GM06990 (cell line): Measurements from ENCODE around the gene MAP7D2.
"Not testable (repeated sequence)": the region's sequence is repeated elsewhere in the genome, so short reads cannot be mapped to it uniquely, and the experiment has no call there.

Source experiments
- DNase-seq: peaks from one replicate; pipeline ENCODE4 v3.0.0-alpha.2; 2011; ENCODE audit not compliant: insufficient read length; ENCODE audit errors: extremely low read depth
- H3K27me3 ChIP-seq: replicated peaks from 2 replicates; pipeline ENCODE4 v1.6.0; 2011; ENCODE audit warnings: low read length; ENCODE audit not compliant: control insufficient read depth, insufficient read depth
- H3K36me3 ChIP-seq: 2 replicates; pipeline ENCODE4 v1.5.1; 2011; ENCODE audit warnings: low read length; ENCODE audit not compliant: control insufficient read depth, insufficient read depth
- H3K4me3 ChIP-seq: replicated peaks from 2 replicates; pipeline ENCODE4 v1.5.1; 2011; ENCODE audit warnings: low read depth, mild to moderate bottlenecking, control low read depth, low read length
- TF ChIP-seq, protein P1 (sequence below): IDR thresholded peaks from 2 replicates; pipeline ENCODE4 v1.5.1; 2011; ENCODE audit warnings: low read length, control low read depth, mild to moderate bottlenecking, inconsistent platforms; ENCODE audit not compliant: insufficient read depth, poor library complexity, severe bottlenecking

MAP7D2 gene

DNA sequence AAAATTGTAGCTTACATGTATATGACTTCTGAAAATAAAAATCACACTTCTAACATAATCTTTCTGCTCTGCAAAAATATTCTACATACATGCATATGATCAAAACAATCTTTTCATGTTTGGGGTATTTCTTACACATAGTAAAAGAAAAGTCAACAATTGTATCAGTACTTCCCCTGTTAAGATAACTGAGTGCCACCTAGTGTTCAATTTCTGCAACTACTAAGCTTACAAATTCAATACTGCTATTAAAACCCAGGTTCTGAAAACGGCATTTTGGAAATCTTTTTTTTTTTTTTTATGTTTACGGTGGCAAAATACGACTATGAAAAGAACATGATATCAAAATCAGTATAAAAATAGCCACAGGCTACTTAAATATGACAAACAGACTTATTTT lies 10.7 kb upstream of the MAP7D2 start:
- TF ChIP-seq, protein P1, sequence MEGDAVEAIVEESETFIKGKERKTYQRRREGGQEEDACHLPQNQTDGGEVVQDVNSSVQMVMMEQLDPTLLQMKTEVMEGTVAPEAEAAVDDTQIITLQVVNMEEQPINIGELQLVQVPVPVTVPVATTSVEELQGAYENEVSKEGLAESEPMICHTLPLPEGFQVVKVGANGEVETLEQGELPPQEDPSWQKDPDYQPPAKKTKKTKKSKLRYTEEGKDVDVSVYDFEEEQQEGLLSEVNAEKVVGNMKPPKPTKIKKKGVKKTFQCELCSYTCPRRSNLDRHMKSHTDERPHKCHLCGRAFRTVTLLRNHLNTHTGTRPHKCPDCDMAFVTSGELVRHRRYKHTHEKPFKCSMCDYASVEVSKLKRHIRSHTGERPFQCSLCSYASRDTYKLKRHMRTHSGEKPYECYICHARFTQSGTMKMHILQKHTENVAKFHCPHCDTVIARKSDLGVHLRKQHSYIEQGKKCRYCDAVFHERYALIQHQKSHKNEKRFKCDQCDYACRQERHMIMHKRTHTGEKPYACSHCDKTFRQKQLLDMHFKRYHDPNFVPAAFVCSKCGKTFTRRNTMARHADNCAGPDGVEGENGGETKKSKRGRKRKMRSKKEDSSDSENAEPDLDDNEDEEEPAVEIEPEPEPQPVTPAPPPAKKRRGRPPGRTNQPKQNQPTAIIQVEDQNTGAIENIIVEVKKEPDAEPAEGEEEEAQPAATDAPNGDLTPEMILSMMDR = peak; percentile 14
- not testable (repeated sequence) for H3K36me3 ChIP-seq, DNase-seq

DNA sequence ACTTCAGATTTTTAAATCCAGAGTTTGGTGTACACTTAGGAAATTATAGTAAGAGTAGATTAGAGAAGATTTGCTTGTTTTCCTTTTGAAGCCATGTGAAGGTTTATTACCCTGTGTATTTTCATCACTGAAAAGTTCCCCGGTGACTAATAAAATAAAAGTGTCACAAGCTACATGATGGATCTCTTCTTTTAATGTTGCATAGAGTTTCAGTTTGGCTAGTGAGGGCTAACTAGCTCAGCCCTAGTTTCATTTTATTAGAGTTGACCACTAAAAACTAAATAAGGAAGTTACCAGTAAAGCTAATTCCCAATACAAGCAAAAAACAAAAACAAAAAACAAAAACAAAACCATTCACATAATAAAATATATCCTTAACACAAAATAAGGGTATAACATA lies 10.1 kb upstream of the MAP7D2 start:
- not testable (repeated sequence) for H3K4me3 ChIP-seq, DNase-seq, H3K36me3 ChIP-seq, H3K27me3 ChIP-seq

More for the DNA sequence above, 10.7 kb upstream of the MAP7D2 start:
- H3K4me3 ChIP-seq, H3K27me3 ChIP-seq: not testable (repeated sequence)

DNA sequence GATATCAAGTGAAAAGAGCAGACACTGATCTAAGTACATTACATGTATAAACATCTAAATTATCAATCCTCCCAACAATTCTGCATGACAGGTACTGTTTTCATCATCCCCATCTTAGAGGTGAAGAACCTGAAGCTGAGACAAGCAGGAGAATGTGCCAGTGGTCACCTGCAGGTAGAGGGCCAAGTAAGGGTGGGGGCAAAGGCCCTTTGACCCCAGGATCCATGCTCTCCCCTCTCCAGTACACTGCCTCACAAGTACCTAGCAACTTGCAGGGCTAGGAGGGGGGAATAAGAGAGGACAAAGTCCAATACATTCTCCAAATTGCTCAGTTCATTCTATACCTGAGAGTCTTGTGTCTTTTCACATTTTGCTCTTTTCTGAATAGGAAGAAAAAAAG lies 8.3 kb upstream of the MAP7D2 start:
- Histone ChIP-seq H3K36me3 (peaks cover 3% of the 10 kb centered on the region), H3K4me3 (no peak overlapping the region), H3K27me3 (no peaks in the 10 kb centered on the region)
- TF ChIP-seq, protein P1 = no peak
- DNase-seq = no peak

DNA sequence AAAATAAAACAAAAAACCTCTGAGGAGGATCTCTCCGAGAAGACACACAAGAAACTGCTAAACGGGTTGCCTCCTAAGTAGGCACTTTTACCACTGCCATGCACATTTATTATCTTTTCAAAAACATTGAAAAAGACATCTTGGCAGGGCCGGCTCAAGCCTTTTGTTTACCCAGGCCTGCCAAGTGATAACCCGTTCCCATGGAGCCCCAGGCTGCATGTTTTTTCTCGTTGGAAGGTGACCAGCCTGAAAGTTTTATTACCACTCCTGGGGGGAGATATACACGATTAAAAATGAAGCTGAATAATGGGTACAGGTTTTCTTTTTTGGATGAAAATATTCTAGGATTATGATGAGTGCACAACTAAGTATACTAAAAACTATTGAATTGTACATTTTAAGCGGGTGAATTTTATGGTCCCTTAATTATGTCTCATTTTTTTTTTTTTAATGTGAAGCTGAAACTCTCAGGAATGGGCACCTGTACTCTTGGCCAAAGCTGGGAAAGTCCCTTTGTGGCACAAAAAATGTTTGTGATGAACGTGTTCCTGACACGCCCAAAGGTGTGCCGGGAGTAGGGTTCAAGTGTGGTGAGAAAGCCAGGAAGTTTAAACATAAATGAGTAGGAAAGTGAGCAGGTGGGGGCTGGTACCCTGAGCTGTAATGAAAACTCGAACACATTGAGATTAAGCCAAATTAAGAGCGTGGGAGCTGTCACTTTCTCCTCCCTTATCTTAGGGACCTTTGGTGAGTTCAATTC lies 1.5 kb upstream of the MAP7D2 start:
- TF ChIP-seq, protein P1 = no peak
- no peak for DNase-seq
- Histone ChIP-seq H3K4me3 (no peak overlapping the region), H3K27me3 (no peaks in the 10 kb centered on the region), H3K36me3 (no peaks in the 10 kb centered on the region)

DNA sequence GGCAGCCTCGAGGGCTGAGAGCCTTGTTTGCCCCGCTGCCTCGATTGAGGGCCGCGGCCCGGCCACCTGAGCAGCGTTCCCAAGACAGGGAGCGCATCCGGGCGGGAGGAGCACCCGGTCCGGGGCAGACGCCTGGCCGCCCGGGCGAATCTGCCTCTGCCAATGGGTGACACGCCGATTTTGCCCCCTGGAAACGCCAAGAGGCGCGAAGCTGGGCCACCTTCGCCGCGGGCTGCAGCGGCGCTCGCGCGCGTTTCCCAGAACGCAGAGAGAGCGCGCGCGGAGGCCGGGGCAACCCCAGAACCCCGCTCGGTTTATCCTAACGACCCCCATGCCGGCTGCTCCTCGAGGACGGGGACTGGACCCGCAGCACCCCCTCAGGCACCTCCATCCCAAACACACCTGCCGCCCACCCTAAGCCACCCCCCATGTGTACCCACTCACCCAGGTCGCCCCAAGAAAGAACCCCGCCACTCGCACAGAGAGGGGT lies 575 bp downstream of the MAP7D2 start:
- Histone ChIP-seq H3K27me3 (no peaks in the 10 kb centered on the region), H3K36me3 (no peaks in the 10 kb centered on the region), H3K4me3 (no peak overlapping the region)
- TF ChIP-seq, protein P1 = no peak
- DNase-seq = no peak

DNA sequence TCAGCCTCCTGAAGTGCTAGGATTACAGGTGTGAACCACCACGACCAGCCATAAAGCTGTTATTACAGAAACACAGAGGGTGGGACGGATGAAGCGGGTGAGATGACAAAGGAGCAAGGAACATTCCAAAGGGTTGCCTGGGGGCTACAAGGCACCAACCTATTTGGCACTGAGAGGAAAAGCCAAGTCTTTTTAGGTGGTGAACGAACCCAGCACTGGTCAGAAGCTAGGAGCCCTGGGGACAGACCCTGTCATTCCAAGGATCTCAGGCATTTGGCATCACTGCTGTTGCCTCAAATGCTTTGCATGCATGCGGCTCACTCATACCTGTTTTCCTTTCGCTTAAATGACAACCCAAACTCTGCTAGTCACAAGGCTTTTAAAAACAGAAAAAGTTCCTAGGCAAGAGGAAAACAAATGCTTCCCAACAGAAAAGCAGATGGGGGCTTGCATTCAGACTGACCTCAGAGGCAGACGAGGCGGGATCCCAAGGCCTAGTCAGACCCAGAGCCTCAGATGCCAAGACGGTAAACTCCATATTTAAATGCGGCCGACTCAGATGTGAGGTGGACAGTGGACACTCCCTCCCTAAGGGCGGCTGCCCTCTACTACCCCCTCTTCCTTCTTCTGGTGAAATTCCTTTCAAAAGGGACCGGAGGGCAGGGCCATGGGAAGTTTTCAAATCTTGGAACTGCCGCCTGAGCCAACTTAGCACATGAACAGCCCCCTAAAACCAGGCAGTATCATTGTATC lies 4.5 kb downstream of the MAP7D2 start:
- no peaks in the 10 kb centered on the region for H3K27me3 ChIP-seq
- no peak for DNase-seq
- TF ChIP-seq, protein P1 = no peak
- no peak overlapping the region for H3K4me3 ChIP-seq
- no peaks in the 10 kb centered on the region for H3K36me3 ChIP-seq
